ENCODE results near the gene EIF4G3.

DNA sequence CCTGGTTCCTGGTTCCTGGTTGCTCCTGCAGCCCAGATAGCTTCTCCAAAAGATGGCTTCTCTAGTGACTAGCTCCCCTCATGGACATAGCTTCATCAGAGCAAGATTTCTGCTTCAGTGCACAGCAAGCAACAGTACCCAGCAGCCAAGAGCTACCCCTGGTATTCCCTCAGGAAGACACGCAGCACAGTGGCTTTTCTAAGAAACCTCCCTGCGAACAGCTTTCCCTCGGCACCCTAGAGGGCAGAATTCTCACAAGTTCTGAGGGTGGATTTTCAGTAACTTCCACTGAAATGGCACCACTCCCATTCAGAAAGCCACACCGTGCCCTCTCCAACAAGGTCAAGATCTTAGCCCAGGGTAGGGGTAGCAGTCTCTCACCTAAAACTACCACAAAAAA is 128.2 kb downstream of the EIF4G3 start:
- no peak for TF ChIP-seq EZH2 (IDR thresholded peaks at IDR 0.05; ENCODE audit: borderline replicate concordance, low read depth, low read length, poor library complexity, severe bottlenecking)
- TF ChIP-seq, protein P1, sequence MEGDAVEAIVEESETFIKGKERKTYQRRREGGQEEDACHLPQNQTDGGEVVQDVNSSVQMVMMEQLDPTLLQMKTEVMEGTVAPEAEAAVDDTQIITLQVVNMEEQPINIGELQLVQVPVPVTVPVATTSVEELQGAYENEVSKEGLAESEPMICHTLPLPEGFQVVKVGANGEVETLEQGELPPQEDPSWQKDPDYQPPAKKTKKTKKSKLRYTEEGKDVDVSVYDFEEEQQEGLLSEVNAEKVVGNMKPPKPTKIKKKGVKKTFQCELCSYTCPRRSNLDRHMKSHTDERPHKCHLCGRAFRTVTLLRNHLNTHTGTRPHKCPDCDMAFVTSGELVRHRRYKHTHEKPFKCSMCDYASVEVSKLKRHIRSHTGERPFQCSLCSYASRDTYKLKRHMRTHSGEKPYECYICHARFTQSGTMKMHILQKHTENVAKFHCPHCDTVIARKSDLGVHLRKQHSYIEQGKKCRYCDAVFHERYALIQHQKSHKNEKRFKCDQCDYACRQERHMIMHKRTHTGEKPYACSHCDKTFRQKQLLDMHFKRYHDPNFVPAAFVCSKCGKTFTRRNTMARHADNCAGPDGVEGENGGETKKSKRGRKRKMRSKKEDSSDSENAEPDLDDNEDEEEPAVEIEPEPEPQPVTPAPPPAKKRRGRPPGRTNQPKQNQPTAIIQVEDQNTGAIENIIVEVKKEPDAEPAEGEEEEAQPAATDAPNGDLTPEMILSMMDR (conservative IDR thresholded peaks at IDR 0.05; ENCODE audit: low read depth, low read length): no peak

Data from A673 (cell line).